Hypothalamus (tissue), 51 donors: Measurements from ENCODE around the gene MACROD2.

ENCODE experiments used
- DNase-seq, 51 donors: peaks; one replicate each; lab custom pipeline; 2025; lab: John Stamatoyannopoulos, UW

MACROD2 gene

DNA sequence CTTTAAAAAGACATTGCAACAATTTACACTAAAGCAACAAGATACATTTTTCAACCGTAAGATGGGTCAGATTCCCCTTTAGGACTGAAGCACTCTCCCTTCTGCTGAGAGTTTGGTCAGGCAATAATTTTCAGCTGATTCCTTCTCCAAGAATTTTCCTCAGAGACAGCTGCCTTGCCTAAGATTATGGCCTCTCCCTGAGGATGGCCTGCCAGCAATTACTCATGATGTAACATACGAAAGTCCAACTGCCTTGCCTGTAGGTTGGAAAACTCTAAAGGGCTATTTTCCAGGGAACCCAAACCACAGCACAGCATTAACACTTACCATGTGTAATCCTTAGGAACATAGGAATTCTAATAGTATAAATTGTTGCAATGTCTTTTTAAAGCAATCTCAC, 571.2 kb downstream of the MACROD2 start:
- DNase-seq, result no peak

DNA sequence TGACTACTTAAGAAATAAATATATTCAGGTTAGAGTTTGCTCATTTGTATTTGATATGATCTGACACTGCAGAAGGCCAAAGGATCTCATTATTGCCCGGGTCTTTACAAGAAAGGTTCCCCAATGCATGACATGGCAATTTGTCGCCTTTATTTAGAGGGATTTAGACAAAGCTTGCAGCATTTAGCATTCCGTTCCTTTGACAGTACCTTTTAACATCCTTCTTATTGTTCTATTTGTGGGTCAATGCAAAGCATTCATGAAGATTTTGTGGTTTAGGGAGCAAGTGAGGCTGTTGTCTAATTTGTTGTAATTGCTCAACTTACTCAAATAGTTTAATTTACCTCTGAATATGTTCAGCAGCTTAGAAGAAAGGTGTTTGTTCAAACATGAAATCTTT, 572.9 kb downstream of the MACROD2 start:
- no peak for DNase-seq

DNA sequence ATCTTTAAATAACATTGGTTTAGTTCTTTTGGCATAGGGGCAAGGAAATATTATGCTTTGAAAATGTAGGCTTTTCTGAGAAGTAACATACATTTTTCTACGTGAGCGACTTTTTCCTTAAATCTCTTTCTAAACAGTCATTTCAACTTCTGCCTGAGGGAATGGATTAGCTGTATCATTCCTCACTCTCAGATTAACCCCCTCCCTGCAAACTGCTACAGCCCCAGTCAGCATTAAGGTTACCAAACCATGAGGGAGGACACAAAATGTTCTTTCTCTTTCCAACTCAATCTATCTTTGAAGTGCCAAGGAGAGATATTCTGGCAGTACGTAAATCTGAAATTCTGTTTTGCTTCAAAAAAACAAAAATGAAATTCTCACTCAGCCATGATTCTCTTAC, 573.4 kb downstream of the MACROD2 start:
- DNase-seq, result no peak

DNA sequence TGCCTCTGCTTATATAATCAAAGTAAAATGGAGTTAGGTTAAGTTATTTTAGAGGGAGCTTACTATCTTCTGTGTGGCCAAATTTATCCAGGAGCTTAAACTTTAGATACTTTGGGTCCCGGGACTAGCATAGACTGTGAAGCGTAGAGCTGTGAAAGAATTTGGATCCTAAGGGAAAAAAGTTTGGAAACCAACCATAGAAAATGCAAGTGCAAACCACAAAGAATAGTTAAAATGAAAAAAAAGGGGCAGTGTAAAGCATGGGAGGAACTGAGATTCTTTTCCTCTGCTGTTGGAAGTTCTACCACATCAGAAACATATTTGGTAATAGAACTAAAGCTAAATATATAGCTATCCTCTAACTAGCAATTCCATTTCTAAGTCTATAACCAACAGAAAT, 574.3 kb downstream of the MACROD2 start:
- DNase-seq, result no peak

DNA sequence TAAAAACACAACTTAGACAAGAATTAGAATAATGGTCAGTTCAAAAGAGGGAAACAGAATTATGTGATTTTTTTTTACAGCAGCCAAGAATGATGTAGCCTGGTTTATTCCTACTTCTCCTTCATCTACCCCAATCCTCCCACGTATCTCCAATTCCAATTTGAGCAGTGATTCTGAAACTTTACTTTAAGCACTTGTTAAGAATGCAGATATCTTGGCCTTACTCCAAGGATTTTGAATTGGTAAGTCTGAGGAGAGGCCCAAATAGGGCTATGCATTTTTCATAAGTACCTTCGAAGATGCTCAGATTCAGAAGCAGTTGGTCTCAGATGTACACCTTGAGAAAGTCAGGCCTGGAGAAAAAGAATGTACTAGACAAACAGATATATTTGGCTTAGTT, 575.5 kb downstream of the MACROD2 start:
- DNase-seq, result no peak

DNA sequence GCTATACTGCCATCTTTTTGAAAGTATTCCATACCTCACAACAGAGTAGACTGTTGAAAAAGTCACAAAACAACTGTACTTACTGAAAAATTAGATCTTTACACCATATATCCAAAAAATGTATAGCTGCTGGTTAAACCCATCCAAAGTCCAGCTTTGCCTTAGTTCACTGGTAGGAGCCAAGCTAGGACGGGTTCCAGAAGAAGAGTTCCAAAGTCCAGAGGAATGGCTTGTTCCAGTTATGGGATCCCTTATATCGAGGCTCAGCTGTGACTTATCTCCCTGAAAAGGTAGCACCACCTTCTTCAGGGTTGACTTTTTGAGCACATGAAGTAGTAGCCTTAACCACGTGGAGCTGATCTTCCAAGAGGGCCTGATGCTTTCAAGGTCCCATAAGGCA, 578.4 kb downstream of the MACROD2 start:
- no peak for DNase-seq

DNA sequence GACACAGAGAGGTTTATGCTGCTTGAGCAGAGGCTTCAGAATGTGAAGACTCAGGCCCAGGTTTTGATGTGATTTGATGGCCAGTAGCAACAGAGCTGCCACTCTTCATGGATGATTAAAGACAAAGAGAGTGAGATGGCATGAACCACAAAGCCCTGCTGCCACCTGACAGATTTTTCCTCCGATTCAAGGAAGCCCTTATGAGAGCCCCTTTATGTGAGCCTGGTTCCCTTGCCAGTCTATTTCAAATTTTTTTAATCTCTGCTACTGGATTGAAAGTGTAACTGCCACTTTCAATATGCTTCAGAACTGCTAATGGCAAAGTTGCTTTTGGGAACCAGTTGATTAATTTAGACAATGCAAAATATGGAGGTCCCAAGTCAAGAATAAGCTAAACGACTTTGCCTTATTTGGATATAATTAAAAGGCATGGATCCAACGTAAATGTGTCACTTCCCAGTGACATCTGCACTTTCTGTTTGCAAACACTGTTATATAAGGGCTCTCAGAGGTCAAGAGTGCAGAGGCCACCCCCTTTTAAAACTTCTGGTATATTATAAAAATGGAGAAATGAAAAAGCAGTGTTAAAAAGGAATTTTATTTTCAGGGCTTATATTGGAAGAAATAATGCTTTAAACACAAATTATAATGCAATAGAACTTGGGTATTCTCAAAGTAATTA, 581.0 kb downstream of the MACROD2 start:
- DNase-seq, result no peak

DNA sequence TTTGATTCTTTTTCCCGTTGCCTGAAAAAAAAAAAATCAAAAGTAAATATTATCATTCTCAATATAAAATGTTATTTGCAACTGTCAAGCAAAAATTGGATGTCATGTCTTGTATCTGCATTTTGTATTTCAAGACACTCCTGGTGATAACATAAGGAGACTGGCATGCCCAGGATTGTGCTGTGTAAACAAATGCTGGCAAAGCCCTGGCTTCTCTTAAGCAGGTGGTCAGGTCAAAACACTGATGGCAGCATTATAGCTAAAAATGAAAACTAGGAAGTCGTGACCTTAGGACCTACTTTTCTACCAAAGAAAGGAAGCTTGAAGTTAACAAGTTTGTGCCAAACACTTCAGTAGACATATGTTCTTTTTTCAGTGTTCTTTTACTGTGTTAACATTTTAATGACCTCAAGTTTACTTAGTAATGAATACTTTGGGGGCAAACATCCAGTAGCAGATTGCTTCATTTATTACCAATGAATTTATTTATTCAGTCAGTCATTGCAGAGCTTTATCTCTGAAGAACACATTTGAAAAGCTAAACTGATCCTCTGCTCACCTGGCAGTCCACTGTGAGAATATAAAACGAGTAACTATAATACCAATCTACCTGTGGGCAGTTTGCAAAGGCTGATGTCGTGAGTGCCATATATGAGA, 585.2 kb downstream of the MACROD2 start:
- no peak for DNase-seq

DNA sequence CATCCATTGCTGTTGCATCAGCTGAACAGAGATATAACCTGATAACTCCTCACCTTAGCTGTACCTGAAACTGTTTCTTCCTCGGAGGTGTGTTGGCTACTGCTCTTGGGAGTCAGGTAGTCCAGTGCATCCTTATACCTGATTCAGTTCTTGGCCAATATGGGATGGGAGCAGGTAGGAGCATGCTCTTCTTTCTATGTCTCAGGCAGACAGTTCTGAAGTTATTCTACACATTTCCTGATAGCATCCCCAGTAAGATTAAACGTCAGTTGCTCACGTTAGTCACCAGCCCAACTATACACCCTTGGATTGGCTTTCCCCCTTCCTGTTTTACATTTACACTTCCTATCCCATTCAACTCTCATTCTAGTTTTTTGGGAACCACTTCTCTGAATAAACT, 586.4 kb downstream of the MACROD2 start:
- DNase-seq, result no peak

DNA sequence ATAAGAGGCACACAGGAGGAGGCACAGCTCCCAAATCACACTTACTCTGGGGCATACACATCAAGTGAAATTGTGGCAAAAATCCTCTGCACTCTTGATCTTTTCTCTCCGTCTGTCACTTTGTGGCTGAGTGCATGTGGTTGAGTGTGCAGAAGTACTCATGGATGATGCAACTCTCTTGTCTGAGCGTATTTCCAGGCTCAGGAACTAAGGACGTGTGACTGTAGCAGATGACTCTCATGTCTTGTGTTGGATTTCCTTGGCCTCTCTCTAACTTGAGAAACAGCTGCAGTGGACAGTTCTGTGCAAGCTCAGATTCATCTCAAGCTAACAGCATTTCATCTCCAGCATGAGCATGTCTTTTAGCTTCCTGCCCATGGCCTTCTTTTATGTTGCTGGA, 587.5 kb downstream of the MACROD2 start:
- DNase-seq, result no peak

DNA sequence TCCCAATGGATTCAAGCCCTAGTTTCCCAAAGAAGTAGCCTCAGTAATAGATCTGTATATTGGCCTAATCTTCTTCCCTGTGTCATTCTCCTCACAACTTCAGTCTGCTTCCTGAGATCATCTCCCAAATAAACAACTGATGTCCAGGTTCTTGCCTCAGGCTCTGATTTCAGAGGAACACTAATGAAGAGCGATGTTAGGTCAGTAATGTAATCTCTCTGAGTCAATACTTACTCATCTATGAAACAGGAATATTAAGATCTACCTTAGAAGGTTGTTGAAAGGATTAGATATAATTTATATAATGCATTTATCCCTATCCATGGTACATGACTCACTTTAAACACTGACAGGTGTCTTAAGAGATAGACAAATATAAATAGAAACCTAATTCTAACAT, 588.1 kb downstream of the MACROD2 start:
- no peak for DNase-seq

DNA sequence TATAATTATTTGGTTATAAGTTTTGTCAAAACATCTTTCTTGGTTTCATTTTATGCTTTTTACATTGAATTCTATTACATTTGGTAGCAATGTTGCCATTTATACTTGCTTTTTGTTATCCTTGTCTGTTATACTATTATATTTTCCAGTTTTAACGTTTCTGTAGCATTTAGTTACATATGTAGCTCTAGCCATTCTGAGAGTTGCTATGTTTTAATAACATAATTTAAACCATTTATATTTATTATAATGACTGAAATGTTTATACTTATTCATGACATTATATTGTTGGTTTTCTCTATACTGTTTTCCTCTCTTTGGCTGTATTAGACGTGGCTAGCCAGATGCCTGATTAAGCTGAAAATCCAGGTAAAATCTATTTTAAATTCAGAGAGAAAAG, 594.1 kb downstream of the MACROD2 start:
- no peak for DNase-seq

DNA sequence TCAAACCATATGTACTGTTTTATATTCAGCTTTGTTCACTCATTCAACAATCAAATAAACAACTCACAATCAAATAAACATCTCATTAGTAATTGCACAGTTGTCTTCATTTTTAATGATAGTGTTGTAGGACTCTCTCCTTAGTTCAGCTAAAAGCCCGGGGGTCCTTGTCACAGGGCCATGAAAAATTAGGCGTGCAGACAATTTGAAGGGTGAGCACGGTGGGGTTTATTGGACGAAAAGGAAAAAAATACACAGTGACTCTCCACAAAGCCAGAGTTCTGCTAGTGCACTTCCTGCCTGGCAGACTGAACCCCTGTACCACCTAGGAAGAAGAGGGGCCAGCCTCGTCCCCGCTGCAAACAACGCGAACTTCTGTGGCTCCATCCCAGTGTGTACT, 599.7 kb downstream of the MACROD2 start:
- no peak for DNase-seq

DNA sequence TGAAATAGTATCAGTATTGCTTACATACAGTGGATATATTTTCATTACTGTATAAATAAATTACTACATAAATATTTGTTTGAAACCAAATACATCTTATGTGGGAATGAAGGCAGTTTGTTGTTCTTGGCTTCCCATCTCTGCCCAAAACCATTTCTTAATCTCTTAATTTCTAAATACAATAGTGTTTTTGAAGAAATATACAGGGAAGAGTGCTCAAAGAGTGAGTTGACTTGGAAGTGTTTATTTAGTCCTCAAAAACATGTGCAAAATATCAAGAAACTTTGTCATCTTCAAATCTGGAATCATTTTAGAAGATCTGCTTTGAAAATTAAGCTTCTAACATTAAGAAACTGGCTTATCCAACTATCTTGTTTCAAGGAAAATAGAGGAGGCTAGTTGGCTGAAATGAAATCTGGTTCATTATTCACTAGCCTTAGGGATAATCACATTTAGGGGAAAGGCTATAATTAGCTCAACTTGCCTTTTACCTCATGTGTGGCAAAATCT, 601.9 kb downstream of the MACROD2 start:
- DNase-seq, result no peak

DNA sequence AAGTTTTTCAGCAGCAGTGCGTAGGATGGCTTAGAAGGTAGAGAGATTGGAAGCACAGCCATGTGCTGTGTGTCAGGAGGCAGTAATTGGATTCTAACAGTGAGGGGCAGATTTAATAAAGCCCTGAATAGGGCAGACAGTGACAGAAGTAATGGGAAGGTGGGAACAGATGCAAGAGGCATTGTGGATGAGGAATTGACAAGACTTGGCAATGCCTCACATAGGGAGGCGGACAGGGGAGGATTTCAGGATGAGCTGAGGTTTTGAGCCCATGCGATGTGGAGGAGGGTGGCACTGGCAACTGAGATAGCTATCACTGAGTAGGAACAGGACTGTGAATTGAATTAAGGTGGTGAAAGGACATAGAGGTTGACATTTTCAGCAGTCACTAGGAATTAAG, 604.3 kb downstream of the MACROD2 start:
- DNase-seq, result no peak

DNA sequence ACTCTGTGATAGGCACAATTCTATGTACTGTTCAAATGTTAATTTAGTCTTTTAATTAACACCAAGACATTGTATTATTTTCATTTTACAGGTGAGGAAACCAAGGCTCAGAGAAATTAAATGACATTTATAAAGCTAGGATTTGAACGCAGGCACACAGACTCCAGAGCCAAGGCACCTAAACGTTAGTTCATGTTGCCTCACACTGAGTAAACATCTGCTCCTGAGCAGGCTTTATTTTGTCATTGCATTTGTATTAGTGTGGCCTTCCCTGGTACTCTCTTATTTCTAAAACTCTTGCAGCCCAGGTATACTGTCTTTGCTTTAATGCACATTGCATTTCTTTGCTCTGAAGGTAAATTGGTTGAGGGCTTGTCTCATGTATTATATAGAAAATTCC, 605.2 kb downstream of the MACROD2 start:
- DNase-seq, result no peak

DNA sequence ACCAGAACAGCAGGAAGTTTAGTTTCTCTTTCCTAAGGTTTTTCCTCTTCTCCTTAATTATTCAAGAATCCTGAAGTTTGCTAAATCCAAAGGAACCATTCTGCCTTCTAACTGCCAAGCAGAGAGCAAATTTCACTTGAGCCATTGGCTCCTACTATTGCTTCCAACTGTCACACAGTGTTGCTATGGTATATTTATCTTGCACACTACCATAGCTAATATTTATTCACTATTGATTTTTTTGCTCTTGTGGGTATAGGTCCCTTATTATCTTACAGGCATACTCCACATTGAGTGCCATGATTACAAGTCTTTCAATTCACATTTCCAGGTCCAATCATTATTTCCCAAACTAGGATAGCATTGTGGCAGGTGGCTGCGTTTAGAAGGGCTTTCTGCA, 608.8 kb downstream of the MACROD2 start:
- no peak for DNase-seq

DNA sequence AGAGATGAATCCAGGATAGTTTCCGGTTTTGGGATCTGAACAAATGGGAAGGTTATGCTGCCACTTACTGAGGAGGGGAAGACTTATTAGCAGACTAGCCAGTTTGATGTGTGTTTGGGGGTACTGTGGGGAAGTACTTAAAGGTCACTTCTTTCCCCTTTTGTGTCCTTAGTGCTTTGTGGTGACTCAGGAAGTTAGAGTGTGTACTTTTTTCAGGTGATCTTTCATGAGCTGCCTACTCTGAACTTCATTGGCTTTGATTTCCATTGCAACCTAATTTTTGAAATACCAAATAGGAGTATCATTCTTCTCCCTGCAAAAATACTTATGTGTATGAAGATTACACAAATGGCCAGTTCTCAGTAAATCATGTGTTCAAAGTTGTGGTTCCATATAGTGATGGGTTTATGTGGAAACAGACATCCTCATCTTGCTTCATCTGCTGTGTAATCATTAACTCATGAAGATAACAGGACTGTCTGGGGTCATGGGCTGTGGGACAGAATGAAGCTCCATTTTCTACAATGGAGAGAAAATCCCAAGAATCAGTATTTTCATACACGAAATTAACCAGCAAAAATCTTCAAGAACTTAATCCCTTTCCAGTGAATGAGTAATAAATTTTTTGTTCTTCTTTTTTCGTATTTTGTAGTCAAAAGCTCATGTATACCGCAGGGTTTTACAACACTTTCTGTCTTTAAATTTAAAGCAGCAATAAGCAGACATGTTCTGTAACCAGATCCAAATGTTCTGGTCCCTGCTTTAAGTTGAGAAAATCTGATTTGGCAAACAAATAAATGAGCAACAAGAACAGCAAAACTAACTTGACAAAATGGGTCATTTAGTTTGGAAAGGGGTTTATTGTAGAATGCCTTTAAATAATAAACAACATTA, 614.3 kb downstream of the MACROD2 start:
- DNase-seq, result no peak

DNA sequence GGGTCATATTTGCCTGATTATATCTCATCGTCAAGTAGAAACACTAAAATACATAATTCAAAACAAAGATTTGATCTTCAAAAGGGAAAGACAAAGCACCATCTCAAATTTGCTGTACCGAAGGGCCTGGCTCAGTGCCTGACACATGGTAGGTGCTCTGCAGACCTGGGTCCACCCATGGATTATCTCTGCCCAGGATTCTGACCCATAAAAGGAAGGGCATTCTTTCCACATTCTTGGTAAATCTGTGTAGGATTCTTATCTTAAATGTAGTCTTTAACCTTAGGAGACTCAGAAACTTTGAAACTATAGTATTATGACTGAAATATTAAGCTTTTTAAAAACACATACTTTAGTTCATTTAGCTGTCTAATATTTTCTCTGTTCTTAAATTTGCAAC, 616.2 kb downstream of the MACROD2 start:
- no peak for DNase-seq

DNA sequence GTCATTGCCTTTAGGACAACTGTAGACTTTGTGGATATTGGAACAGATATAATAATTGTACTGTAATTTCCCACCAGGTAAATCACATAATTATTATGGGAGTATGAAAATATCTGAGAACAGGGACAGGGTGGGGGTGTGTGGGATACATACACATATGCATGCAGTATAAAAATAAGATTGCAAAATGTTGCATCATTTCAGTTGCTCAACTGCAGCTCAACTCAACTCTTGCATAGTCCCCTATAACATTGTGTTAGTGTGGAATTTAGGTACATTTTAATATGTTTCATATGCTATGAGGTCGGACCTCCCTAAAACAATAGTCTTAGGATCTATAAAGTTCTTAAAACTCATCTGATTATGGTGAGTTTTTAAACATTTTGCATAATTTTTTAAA, 617.1 kb downstream of the MACROD2 start:
- DNase-seq, result no peak

DNA sequence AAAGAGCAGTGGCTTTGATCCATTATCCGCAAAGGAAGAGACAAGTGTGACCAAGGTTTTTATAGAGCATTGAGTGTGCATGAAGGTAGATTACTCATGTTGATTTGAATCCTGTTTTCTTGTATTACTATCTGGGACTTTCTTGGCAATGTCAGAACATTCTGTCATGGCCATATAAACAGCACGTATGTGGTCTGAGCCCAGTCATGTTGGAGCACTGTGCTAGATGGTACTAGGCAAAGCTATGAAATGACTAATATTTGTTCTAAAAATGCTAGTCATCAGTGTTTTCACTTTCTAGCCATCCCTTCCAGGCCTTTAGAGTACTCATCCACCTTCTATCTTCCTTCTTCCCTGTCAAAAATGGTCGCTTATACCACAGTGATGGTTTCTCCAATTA, 620.7 kb downstream of the MACROD2 start:
- DNase-seq, result no peak

DNA sequence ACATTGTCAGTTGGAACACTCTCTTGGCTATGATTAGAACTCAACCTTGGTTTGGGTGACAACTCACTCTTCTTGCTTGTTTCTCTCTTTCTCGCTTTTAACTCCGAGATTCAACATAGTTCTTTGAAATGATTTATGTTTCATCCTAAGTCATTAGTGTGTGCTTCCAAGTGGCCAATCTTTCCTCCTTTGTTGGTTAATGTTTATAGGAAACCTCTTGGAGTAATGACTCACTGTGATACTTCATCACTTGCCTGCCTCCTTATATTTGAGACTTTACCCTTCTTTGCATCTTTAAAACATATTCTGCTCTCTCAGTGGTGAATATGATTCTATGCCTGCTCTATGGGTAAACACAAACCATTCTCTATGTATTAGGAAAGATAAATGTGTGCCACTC, 621.8 kb downstream of the MACROD2 start:
- no peak for DNase-seq
